Tibial nerve (tissue), 4 donors: Measurements from ENCODE around the gene ELOA. TPM values are rescaled to one million over a fixed set of nuclear protein-coding genes. Genes with fewer than 3 reads are reported as not detected.
"Not testable (repeated sequence)": the region's sequence is repeated elsewhere in the genome, so short reads cannot be mapped to it uniquely, and the experiment has no call there.

Source experiments
- DNase-seq, 2 donors: peaks; one replicate each; pipeline ENCODE4 v3.0.0-alpha.2; 2019; ENCODE audit warnings: low spot score in 2 of 2
- H3K27ac ChIP-seq, 4 donors: fragments of 200-600 bp; sonication (generic) in 3 of 4; one replicate each; pipeline ENCODE4 v1.5.1; 2017 to 2019; ENCODE audit warnings: mild to moderate bottlenecking in 1 of 4
- H3K27me3 ChIP-seq, 2 donors: fragments of 200-600 bp; sonication (generic) in 1 of 2; one replicate each; pipeline versions ENCODE4 v1.5.1 to v1.6.0; 2017 to 2019
- H3K36me3 ChIP-seq, 3 donors: fragments of 200-600 bp; sonication (generic); one replicate each; pipeline ENCODE4 v1.5.1; 2018 to 2019
- H3K4me1 ChIP-seq, 4 donors: fragments of 200-600 bp; sonication (generic) in 3 of 4; one replicate each; pipeline ENCODE4 v1.5.1; 2017 to 2019
- H3K4me3 ChIP-seq, 4 donors: fragments of 200-600 bp; sonication (generic) in 3 of 4; one replicate each; pipeline ENCODE4 v1.5.1; 2017 to 2019; ENCODE audit warnings: mild to moderate bottlenecking in 1 of 4, moderate library complexity in 1 of 4
- H3K9me3 ChIP-seq, 4 donors: fragments of 200-600 bp; sonication (generic) in 3 of 4; one replicate each; pipeline ENCODE4 v1.5.1; 2017 to 2019
- CTCF ChIP-seq, 5 experiments: fragments of 200-600 bp in 3 of 5; fragments of 450-650 bp in 2 of 5; sonication (generic) in 3 of 5; IDR thresholded peaks; one replicate each; pipeline ENCODE4 v1.5.1; 2016 to 2019; ENCODE audit warnings: antibody characterized with exemption in 5 of 5, mild to moderate bottlenecking in 3 of 5, moderate library complexity in 2 of 5
- EP300 ChIP-seq, 2 donors: sonication (generic); formaldehyde crosslinking; IDR thresholded peaks; one replicate each; pipeline ENCODE4 v1.6.1; 2017; ENCODE audit warnings: antibody characterized with exemption in 2 of 2, mild to moderate bottlenecking in 1 of 2
- POLR2A ChIP-seq, 2 donors: fragments of 450-650 bp; IDR thresholded peaks; one replicate each; pipeline ENCODE4 v1.6.1; 2017; ENCODE audit warnings: antibody characterized with exemption in 2 of 2, mild to moderate bottlenecking in 2 of 2, moderate library complexity in 2 of 2
- WGBS, 2 donors: methylation state at CpG; one replicate each; pipeline ENCODE4 v1.1.5; 2018; 5-methylcytosine and 5-hydroxymethylcytosine counted together
- total RNA-seq, 4 donors: library from RNA; depleted of rRNA; stranded (reverse); fragments of >200 nt; gene quantifications; one replicate each; pipeline ENCODE4 v1.1.0, GENCODE V29; 2016

The ELOA gene
- total RNA-seq, 4 donors from 2014 or later: 21.4 to 32.7 (median 23.7) TPM

DNA sequence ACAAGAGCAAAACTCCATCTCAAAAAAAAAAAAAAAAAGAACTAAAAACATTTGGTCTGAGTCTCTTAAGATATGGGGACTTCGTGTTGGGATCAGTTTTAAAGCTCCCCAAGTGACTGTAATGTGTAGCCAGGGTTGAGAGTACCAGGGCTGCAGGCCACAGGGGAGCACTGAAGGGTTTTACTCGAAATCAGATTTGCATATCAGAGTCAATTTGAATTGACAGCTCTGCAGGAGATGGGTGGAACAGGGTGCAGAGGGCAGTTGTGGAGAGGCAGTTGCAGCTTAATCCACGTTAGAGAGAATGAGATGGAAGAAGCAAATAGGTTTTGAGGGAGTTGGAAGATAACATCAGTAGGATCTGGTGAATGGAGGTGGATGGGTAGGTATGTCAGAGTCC lies 20.6 kb upstream of the ELOA start:
- H3K9me3 ChIP-seq: no peaks in the 10 kb centered on the region
- H3K4me3 ChIP-seq: no peak overlapping the region
- no peak overlapping the region for H3K27ac ChIP-seq
- peaks cover 0 to 16% (median 2%) of the 10 kb centered on the region in 4 donors for H3K4me1 ChIP-seq
- TF ChIP-seq EP300 (IDR thresholded peaks at IDR 0.05): no peak
- TF ChIP-seq CTCF (IDR thresholded peaks at IDR 0.05): no peak
- no peak for TF ChIP-seq POLR2A (IDR thresholded peaks at IDR 0.05)
- H3K36me3 ChIP-seq: no peaks in the 10 kb centered on the region
- H3K27me3 ChIP-seq: no peaks in the 10 kb centered on the region
- no peak for DNase-seq
- WGBS, 2 donors: 67 to 87% methylated on average over 3 of the region's 3 CpGs

- Histone ChIP-seq H3K27ac (peak overlapping the region in 1 of 4 donors; percentile 74), H3K4me1 (peaks cover 0 to 23% (median 4%) of the 10 kb centered on the region in 4 donors), H3K36me3 (no peaks in the 10 kb centered on the region), H3K9me3 (no peaks in the 10 kb centered on the region), H3K27me3 (no peaks in the 10 kb centered on the region), H3K4me3 (no peak overlapping the region)
- no peak for TF ChIP-seq POLR2A (IDR thresholded peaks at IDR 0.05)
- no peak for TF ChIP-seq CTCF (IDR thresholded peaks at IDR 0.05)
- TF ChIP-seq EP300 (IDR thresholded peaks at IDR 0.05): no peak
- DNase-seq: no peak
- 80 to 85% methylated on average over 2 of the region's 2 CpGs for WGBS, 2 donors
These were observed 16.6 kb upstream of the ELOA start for GRCh38 chr1:23726686-23727085.

DNA sequence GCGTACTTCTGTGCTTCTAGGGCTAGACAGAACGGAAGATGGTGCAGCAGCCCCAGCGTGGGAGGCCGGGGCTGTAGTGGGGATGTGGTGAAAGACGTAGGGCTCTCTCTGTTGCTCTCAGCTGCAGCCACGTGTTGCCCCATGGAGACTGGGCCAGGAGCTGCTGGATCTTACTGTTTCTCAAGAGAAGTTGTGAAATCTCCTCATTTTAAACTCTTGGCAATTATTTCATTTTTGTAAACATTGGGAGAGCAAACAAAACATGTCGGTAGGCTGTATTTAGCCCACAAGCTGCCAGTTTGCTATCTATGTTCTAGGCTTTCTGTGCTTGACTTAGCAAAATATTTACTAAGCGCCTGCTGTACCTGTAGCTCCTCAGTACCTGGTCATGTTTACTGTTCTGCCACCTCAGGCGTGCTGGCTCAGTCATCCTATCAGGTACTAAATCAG lies 15.9 kb upstream of the ELOA start:
- Histone ChIP-seq H3K4me1 (peaks cover 0 to 23% (median 4%) of the 10 kb centered on the region in 4 donors), H3K9me3 (no peaks in the 10 kb centered on the region), H3K4me3 (no peak overlapping the region), H3K36me3 (no peaks in the 10 kb centered on the region), H3K27ac (peak overlapping the region in 3 of 4 donors; percentile 26 to 74 (median 33)), H3K27me3 (no peaks in the 10 kb centered on the region)
- TF ChIP-seq CTCF (IDR thresholded peaks at IDR 0.05) (no peak), EP300 (IDR thresholded peaks at IDR 0.05) (peak in 1 of 2 donors; percentile 46)
- WGBS, 2 donors: 53 to 62% methylated on average over 9 of the region's 9 CpGs
- peak; percentile 33 to 60 for DNase-seq

DNA sequence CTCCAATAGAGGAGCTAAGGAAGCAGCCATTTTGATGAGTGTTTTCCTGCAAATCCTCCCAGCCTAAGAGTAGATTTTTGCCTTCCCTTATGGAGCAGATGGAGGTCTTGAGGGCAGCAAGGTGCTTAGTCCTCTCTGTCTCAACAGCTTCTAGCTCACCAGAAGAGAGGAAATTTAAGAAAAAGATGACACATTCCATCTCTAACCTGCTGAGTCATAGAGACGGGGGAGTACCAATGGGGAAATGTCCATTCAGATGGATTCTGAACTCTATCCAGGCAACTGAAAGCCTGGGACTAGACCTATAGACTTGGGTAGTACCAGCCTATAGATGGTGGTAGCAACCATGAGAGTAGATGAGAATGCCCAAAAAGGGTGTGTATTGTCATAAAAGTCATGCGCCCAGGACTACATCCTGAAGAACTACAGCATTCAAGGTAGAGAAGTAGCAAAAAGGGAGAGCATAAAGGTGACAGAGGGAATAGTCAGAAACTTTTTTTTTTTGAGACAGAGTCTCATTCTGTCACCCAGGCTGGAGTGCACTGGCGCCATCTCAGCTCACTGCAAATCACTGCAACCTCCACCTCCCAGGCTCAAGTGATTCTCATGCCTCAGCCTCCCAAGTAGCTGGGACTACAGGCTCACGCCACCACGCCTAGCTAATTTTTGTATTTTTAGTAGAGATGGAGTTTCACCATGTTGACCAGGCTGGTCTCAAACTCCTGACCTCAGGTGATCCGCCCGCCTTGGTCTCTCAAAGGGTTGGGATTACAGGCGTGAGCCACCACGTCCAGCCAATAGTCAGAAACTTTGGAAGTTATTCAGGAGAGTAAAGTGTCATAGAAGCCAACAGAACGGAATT lies 10.7 kb upstream of the ELOA start:
- DNase-seq: no peak

DNA sequence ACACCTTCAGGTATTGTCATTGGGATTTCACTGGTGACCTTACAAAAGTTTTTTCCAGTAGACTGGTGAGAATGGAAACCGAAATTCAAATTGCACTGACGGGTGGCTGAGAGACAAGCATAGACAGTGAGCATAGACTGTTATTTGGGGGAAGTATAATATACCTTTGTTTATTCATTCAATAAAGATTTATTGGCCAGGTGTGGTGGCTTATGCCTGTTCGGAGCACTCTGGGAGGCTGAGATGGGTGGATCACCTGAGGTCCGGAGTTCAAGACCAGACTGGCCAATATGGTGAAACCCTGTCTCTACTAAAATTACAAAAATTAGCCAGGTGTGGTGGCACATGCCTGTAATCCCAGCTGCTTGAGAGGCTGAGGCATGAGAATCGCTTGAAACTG lies 10.0 kb upstream of the ELOA start:
- H3K9me3 ChIP-seq, DNase-seq, H3K4me1 ChIP-seq, H3K27ac ChIP-seq, H3K36me3 ChIP-seq, H3K27me3 ChIP-seq, H3K4me3 ChIP-seq: not testable (repeated sequence)
- 92 to 100% methylated on average over 5 of the region's 5 CpGs for WGBS, 2 donors

More for the DNA sequence above, 10.7 kb upstream of the ELOA start:
- Histone ChIP-seq H3K4me1 (peaks cover 0 to 8% (median 3%) of the 10 kb centered on the region in 4 donors), H3K36me3 (no peaks in the 10 kb centered on the region), H3K4me3 (no peak overlapping the region), H3K27ac (no peak overlapping the region), H3K9me3 (no peaks in the 10 kb centered on the region), H3K27me3 (no peaks in the 10 kb centered on the region)
- 94 to 97% methylated on average over 10 of the region's 10 CpGs for WGBS, 2 donors
- no peak for TF ChIP-seq CTCF (IDR thresholded peaks at IDR 0.05)
- TF ChIP-seq EP300 (IDR thresholded peaks at IDR 0.05): no peak
- TF ChIP-seq POLR2A (IDR thresholded peaks at IDR 0.05): no peak
